ENCODE data around the gene PTPN3.

DNA sequence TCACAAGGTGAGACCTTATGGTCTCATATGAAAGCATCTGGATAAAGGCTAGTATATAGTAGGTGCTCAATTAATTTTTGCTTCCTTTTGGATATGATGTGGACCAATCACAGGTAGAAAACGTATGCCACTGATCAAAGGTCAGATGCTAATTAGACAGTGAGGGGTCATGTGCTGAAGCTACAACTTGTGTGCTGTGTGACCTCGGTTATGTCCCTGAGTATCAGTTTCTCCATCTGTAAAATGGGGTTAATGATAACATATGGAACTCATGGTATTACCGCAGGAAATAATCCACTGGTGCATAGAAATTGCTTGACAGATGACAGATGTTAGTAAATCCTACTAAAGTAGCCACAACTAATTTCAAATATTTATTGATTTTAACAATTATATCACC lies 62.0 kb downstream of the PTPN3 start:
- TF ChIP-seq CTCF (IDR thresholded peaks at IDR 0.05; ENCODE audit: insufficient read depth, low read length, poor library complexity, severe bottlenecking) (no peak), EZH2phosphoT487 (conservative IDR thresholded peaks at IDR 0.05; ENCODE audit: low read length) (no peak)

Data from SU-DHL-6 (cell line).